SK-N-SH treated with all-trans-retinoic acid at 6 μM for 48 hours (cell line): Measurements from ENCODE around the gene EXOC4.

ENCODE experiments used
- ARNTL ChIP-seq: fragments of 450-650 bp; formaldehyde crosslinking; IDR thresholded peaks from 2 replicates; pipeline ENCODE4 v1.5.0; 2020; ENCODE audit warnings: low read depth, mild to moderate bottlenecking, moderate library complexity, borderline replicate concordance
- BACH2 ChIP-seq: fragments of 250-450 bp; sonication (Bioruptor Pico); IDR thresholded peaks from 2 replicates; pipeline ENCODE4 v1.9.0; 2021; ENCODE audit warnings: mild to moderate bottlenecking, borderline replicate concordance
- CREB5 ChIP-seq: fragments of 250-450 bp; sonication (Bioruptor Pico); IDR thresholded peaks from 2 replicates; pipeline ENCODE4 v1.5.1; 2020; ENCODE audit warnings: low read depth, mild to moderate bottlenecking, moderate library complexity
- CSDC2 ChIP-seq: fragments of 250-450 bp; sonication (Bioruptor Pico); IDR thresholded peaks from 2 replicates; pipeline ENCODE4 v1.5.0; 2020; ENCODE audit warnings: mild to moderate bottlenecking, moderate library complexity
- CSRNP3 ChIP-seq: fragments of 250-450 bp; sonication (Bioruptor Pico); IDR thresholded peaks from 2 replicates; pipeline ENCODE4 v1.5.1; 2021; ENCODE audit warnings: mild to moderate bottlenecking, moderate library complexity
- GLIS3 ChIP-seq: fragments of 250-450 bp; sonication (Bioruptor Pico); IDR thresholded peaks from 2 replicates; pipeline ENCODE4 v1.5.0; 2020; ENCODE audit warnings: mild to moderate bottlenecking, moderate library complexity
- PATZ1 ChIP-seq: fragments of 250-450 bp; sonication (Bioruptor Pico); IDR thresholded peaks from 2 replicates; pipeline ENCODE4 v1.8.0; 2020; ENCODE audit warnings: mild to moderate bottlenecking, moderate library complexity, borderline replicate concordance
- POU6F1 ChIP-seq: fragments of 250-450 bp; sonication (Bioruptor Pico); IDR thresholded peaks from 2 replicates; pipeline ENCODE4 v1.8.0; 2021; ENCODE audit warnings: low read depth, mild to moderate bottlenecking, moderate library complexity, borderline replicate concordance
- PPARA ChIP-seq: fragments of 250-450 bp; sonication (Bioruptor Pico); IDR thresholded peaks from 2 replicates; pipeline ENCODE4 v1.5.0; 2020; ENCODE audit warnings: mild to moderate bottlenecking, borderline replicate concordance
- RARB ChIP-seq: fragments of 250-450 bp; sonication (Bioruptor Pico); IDR thresholded peaks from 2 replicates; pipeline ENCODE4 v1.8.0; 2021; ENCODE audit warnings: mild to moderate bottlenecking, moderate library complexity
- TCF4 ChIP-seq: fragments of 250-450 bp; sonication (Bioruptor Pico); IDR thresholded peaks from 2 replicates; pipeline ENCODE4 v1.8.0; 2021; ENCODE audit warnings: mild to moderate bottlenecking, moderate library complexity, borderline replicate concordance
- ZFP3 ChIP-seq: fragments of 250-450 bp; sonication (Bioruptor Pico); IDR thresholded peaks from 2 replicates; pipeline ENCODE4 v1.5.0; 2020; ENCODE audit warnings: mild to moderate bottlenecking, moderate library complexity
- ZNF70 ChIP-seq: fragments of 450-650 bp; formaldehyde crosslinking; IDR thresholded peaks from 2 replicates; pipeline ENCODE4 v1.5.0; 2020; ENCODE audit warnings: mild to moderate bottlenecking, moderate library complexity

- TF ChIP-seq ZFP3 (CRISPR knock-in tag), result no peak
- no peak for TF ChIP-seq PATZ1 (CRISPR knock-in tag)
- no peak for TF ChIP-seq POU6F1 (CRISPR knock-in tag)
- no peak for TF ChIP-seq CSDC2 (CRISPR knock-in tag)
- no peak for TF ChIP-seq ARNTL (CRISPR knock-in tag)
- no peak for TF ChIP-seq TCF4 (CRISPR knock-in tag)
- no peak for TF ChIP-seq RARB
- TF ChIP-seq BACH2 (CRISPR knock-in tag), result no peak
- no peak for TF ChIP-seq CSRNP3
- TF ChIP-seq PPARA (CRISPR knock-in tag), result no peak
- no peak for TF ChIP-seq CREB5
- no peak for TF ChIP-seq GLIS3 (CRISPR knock-in tag)
- TF ChIP-seq ZNF70 (CRISPR knock-in tag), result no peak
Measured at GRCh38 chr7:133642907-133643306, 390.0 kb downstream of the EXOC4 start.
